KOPT-K1 (cell line): Measurements from ENCODE around the gene SPART.

Source experiments
- H3K27ac ChIP-seq: fragments of 200-600 bp; sonication (generic); 2 replicates; pipeline ENCODE4 v1.5.1; 2016; ENCODE audit warnings: antibody characterized with exemption, mild to moderate bottlenecking, low read depth, low read length; ENCODE audit not compliant: poor library complexity, severe bottlenecking
- H3K36me3 ChIP-seq: fragments of 200-600 bp; sonication (generic); 2 replicates; pipeline ENCODE4 v1.5.1; 2017; ENCODE audit warnings: antibody characterized with exemption, mild to moderate bottlenecking, low read length, moderate library complexity; ENCODE audit not compliant: insufficient read depth
- H3K9me3 ChIP-seq: fragments of 200-600 bp; sonication (generic); 2 replicates; pipeline ENCODE4 v1.5.1; 2017; ENCODE audit warnings: antibody characterized with exemption, low read length, mild to moderate bottlenecking; ENCODE audit not compliant: insufficient read depth, poor library complexity, severe bottlenecking

The SPART gene

GRCh38 chr13:36359301-36359950, 13.2 kb upstream of the SPART start:
- no peak overlapping the region for H3K27ac ChIP-seq
- H3K36me3 ChIP-seq: no peaks in the 10 kb centered on the region
- H3K9me3 ChIP-seq: no peaks in the 10 kb centered on the region

- H3K36me3 ChIP-seq: no peaks in the 10 kb centered on the region
- H3K27ac ChIP-seq: no peak overlapping the region
- H3K9me3 ChIP-seq: no peaks in the 10 kb centered on the region
Measured at GRCh38 chr13:36358175-36358718, 12.1 kb upstream of the SPART start.

- Histone ChIP-seq H3K27ac (no peak overlapping the region), H3K9me3 (no peaks in the 10 kb centered on the region), H3K36me3 (no peaks in the 10 kb centered on the region)
Measured at GRCh38 chr13:36357692-36358091, 11.5 kb upstream of the SPART start.

GRCh38 chr13:36357231-36357630, 11.0 kb upstream of the SPART start:
- Histone ChIP-seq H3K36me3 (no peaks in the 10 kb centered on the region), H3K27ac (no peak overlapping the region), H3K9me3 (no peaks in the 10 kb centered on the region)

DNA sequence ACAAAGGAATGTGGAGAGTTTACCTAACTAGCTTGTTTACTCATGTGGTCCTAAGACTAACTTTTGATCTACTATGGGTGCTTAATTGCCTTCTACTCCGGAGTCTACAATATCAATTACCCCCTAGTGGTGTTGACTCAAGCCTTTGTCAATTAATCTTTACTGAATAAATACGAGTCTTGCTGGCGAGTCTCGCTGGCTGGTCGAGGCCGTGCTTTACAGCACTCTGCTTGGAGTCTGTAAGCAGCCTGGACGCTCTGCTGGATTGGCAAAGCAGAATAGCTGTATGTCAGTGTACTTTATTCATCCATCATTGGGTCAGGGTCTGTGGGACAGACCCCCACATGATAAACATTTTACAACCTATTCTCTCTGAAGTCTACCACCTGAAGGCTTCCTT, 9.9 kb upstream of the SPART start:
- no peaks in the 10 kb centered on the region for H3K36me3 ChIP-seq
- H3K9me3 ChIP-seq: no peaks in the 10 kb centered on the region
- H3K27ac ChIP-seq: no peak overlapping the region

- no peaks in the 10 kb centered on the region for H3K36me3 ChIP-seq
- H3K27ac ChIP-seq: no peak overlapping the region
- H3K9me3 ChIP-seq: no peaks in the 10 kb centered on the region
Measured at GRCh38 chr13:36355632-36356031, 9.4 kb upstream of the SPART start.

DNA sequence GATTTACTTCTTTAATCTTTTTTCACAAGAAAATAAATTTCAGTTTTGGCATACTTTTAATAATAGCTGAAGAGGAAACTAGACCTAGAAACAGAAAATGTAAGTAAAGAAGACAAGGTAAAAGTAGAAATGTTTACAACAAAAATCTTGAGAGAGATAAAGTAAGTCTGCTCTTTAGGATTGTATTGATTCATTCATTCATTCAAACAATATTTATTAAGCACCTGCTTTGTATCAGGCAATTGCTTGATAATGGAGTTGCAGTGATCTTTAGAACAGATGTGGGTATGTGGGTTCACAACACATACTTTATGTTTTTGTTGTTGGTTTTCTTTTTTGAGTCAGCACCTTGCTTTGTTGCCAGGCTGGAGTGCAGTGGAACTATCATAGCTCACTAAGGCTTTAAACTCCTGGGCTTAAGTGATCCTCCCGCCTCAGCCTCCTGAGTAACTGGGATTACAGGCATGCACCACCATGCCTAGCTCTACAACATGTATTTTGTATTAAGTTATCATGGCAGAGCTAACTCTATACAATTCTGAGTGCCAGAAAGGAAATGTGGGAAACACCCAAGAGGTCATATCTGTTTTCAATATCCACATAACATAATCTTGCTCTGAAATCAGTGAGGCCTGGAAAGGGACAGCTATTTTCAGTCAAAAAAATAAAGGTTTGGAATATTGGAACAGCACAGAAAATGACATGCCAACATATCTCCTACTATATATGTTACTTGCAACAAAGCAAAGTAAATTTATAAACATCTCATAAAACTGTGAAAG, 8.8 kb upstream of the SPART start:
- Histone ChIP-seq H3K36me3 (no peaks in the 10 kb centered on the region), H3K9me3 (no peaks in the 10 kb centered on the region), H3K27ac (no peak overlapping the region)

GRCh38 chr13:36353001-36353400, 6.8 kb upstream of the SPART start:
- H3K9me3 ChIP-seq: no peaks in the 10 kb centered on the region
- H3K27ac ChIP-seq: no peak overlapping the region
- no peaks in the 10 kb centered on the region for H3K36me3 ChIP-seq

DNA sequence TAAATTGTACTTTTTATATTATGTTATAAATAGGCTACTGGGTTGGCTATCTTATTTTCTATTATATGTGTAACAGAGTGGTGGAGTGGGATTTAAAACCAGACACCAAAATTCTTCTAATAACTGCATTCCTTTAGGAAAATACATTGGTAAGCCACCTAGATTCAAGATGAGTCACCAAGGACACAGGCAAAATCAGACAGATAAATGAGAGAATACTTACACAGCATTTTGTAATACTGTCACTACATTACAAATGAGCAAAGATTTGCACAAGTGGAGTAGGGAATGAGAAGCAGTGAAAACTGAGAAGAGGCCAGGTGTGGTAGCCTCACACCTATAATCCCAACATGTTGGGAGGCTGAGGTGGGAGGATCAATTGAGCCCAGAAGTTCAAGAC, 6.2 kb upstream of the SPART start:
- Histone ChIP-seq H3K36me3 (no peaks in the 10 kb centered on the region), H3K27ac (no peak overlapping the region), H3K9me3 (no peaks in the 10 kb centered on the region)

DNA sequence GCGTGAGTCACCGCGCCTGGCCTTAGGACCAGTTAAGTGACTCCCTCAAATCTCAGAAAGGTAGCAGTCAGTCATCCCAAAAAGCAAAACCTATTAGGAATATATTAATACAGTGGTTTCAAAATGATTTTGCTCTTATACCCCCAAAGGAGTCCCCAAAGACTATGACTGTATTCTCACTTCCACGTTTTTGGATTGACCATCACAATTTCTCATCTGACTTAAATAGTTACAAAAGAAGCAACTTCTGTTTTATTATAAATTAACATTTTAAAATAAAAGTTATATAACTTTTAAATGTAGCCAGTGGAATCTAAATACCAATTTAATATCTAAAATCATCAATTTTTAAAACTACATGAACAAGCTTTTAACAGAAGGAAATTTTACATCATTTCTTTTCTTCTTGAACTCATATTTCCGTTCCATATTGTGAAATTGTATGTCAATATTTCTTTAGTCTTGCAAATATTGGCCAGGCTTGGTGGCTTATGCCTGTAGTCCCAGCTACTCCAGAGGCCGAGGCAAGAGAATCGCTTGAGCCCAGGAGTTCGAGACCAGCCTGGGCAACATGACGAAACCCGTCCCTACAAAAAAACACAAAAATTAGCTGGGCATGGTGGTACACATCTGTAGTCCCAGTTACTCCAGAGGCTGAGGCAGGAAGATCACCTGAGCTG, 1.5 kb upstream of the SPART start:
- Histone ChIP-seq H3K27ac (no peak overlapping the region), H3K9me3 (no peaks in the 10 kb centered on the region), H3K36me3 (no peaks in the 10 kb centered on the region)

- Histone ChIP-seq H3K9me3 (no peaks in the 10 kb centered on the region), H3K27ac (no peak overlapping the region), H3K36me3 (no peaks in the 10 kb centered on the region)
Measured at GRCh38 chr13:36345438-36346221, 564 bp downstream of the SPART start.

DNA sequence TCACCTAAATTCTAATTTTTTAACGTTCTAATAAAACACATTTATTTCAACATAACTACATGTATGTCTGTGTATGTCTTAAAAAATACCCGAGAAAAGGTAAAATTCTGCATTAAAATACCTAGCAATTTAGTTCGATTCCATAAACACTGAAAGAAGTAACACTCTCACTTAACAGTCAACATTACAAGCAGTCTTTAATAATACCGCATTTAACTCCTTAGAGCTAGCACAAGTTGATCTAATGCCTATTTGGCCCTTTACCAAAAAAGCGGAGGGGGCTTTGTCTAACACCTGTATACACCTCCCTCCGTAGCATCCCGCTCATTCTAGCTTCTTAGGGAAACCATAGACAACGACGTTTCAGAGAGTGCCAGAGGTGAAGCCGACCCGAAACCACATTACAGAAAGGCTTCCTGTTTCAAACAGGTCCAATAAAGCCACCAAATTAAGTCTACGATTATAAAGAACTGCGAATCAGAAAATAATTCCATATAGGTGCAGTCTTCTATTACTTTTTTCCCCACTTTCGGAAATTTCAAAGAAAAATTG, 1.2 kb downstream of the SPART start:
- Histone ChIP-seq H3K9me3 (no peaks in the 10 kb centered on the region), H3K36me3 (no peaks in the 10 kb centered on the region), H3K27ac (no peak overlapping the region)

DNA sequence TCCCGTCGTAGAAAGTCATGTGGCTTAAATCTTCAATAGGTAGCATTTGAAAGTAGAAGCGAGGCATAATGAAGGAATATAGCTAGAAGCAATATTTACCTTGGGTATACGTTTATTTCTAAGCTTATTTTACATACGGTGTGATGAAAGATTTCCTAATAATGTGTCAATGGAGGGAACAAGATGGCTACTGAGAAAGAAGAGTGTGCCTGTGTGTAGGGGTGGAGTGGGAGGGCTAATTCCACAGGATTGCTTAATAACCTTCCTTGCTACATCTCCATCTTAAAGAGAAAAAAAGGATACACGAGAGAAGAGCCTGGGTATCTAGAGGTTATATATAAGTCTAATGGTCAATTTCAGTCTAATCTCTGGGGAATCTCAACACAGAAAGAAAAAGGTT, 2.0 kb downstream of the SPART start:
- H3K36me3 ChIP-seq: no peaks in the 10 kb centered on the region
- H3K9me3 ChIP-seq: no peaks in the 10 kb centered on the region
- no peak overlapping the region for H3K27ac ChIP-seq

GRCh38 chr13:36343766-36344165, 2.4 kb downstream of the SPART start:
- H3K27ac ChIP-seq: no peak overlapping the region
- H3K36me3 ChIP-seq: no peaks in the 10 kb centered on the region
- no peaks in the 10 kb centered on the region for H3K9me3 ChIP-seq
